Tibial nerve (tissue), 4 donors: ENCODE measurements around the gene IQSEC1. TPM values are rescaled to one million over a fixed set of nuclear protein-coding genes. Genes with fewer than 3 reads are reported as not detected.
A peak's percentile ranks its signal among the peaks of the same experiment; 100 is the strongest.

Source experiments
- DNase-seq, 2 donors: peaks; one replicate each; pipeline ENCODE4 v3.0.0-alpha.2; 2019; ENCODE audit warnings: low spot score in 2 of 2
- H3K27ac ChIP-seq, 4 donors: fragments of 200-600 bp; sonication (generic) in 3 of 4; one replicate each; pipeline ENCODE4 v1.5.1; 2017 to 2019; ENCODE audit warnings: mild to moderate bottlenecking in 1 of 4
- H3K27me3 ChIP-seq, 2 donors: fragments of 200-600 bp; sonication (generic) in 1 of 2; one replicate each; pipeline versions ENCODE4 v1.5.1 to v1.6.0; 2017 to 2019
- H3K36me3 ChIP-seq, 3 donors: fragments of 200-600 bp; sonication (generic); one replicate each; pipeline ENCODE4 v1.5.1; 2018 to 2019
- H3K4me1 ChIP-seq, 4 donors: fragments of 200-600 bp; sonication (generic) in 3 of 4; one replicate each; pipeline ENCODE4 v1.5.1; 2017 to 2019
- H3K4me3 ChIP-seq, 4 donors: fragments of 200-600 bp; sonication (generic) in 3 of 4; one replicate each; pipeline ENCODE4 v1.5.1; 2017 to 2019; ENCODE audit warnings: mild to moderate bottlenecking in 1 of 4, moderate library complexity in 1 of 4
- H3K9me3 ChIP-seq, 4 donors: fragments of 200-600 bp; sonication (generic) in 3 of 4; one replicate each; pipeline ENCODE4 v1.5.1; 2017 to 2019
- EP300 ChIP-seq, 2 donors: sonication (generic); formaldehyde crosslinking; IDR thresholded peaks; one replicate each; pipeline ENCODE4 v1.6.1; 2017; ENCODE audit warnings: antibody characterized with exemption in 2 of 2, mild to moderate bottlenecking in 1 of 2
- POLR2A ChIP-seq, 2 donors: fragments of 450-650 bp; IDR thresholded peaks; one replicate each; pipeline ENCODE4 v1.6.1; 2017; ENCODE audit warnings: antibody characterized with exemption in 2 of 2, mild to moderate bottlenecking in 2 of 2, moderate library complexity in 2 of 2
- WGBS, 2 donors: methylation state at CpG; one replicate each; pipeline ENCODE4 v1.1.5; 2018; 5-methylcytosine and 5-hydroxymethylcytosine counted together
- total RNA-seq, 4 donors: library from RNA; depleted of rRNA; stranded (reverse); fragments of >200 nt; gene quantifications; one replicate each; pipeline ENCODE4 v1.1.0, GENCODE V29; 2016
- TF ChIP-seq, protein P1 (sequence below), 5 experiments: fragments of 200-600 bp in 3 of 5; fragments of 450-650 bp in 2 of 5; sonication (generic) in 3 of 5; IDR thresholded peaks; one replicate each; pipeline ENCODE4 v1.5.1; 2016 to 2019; ENCODE audit warnings: antibody characterized with exemption in 5 of 5, mild to moderate bottlenecking in 3 of 5, moderate library complexity in 2 of 5

IQSEC1 gene
- total RNA-seq, 4 donors from 2014 or later: 58.2 to 77.5 (median 68.6) TPM

DNA sequence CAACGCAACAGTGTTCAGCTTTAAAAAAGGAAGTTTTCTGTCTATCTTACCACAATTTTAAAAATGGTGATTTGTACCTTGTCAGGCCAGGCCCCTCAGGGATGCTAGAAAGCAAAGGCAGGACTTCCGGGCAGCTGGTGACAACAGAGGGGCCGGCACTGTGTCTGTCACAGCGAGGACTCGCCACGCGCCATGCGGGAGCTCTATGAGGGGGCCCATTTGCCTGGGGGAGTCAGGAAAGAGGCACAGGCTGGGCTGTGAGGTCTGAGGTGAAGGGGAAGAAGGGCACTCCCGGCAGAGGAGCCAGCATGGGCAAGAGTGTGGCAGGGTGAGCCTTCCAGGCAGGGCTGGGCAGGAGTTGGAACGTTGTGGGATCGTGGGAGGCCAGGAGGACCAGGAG is 7.0 kb downstream of the IQSEC1 start:
- no peak overlapping the region for H3K27ac ChIP-seq
- 78 to 80% methylated on average over 10 to 11 of the region's 11 CpGs for WGBS, 2 donors
- no peak overlapping the region for H3K4me3 ChIP-seq
- H3K27me3 ChIP-seq: no peaks in the 10 kb centered on the region
- no peak for TF ChIP-seq POLR2A (IDR thresholded peaks at IDR 0.05)
- TF ChIP-seq, protein P1, sequence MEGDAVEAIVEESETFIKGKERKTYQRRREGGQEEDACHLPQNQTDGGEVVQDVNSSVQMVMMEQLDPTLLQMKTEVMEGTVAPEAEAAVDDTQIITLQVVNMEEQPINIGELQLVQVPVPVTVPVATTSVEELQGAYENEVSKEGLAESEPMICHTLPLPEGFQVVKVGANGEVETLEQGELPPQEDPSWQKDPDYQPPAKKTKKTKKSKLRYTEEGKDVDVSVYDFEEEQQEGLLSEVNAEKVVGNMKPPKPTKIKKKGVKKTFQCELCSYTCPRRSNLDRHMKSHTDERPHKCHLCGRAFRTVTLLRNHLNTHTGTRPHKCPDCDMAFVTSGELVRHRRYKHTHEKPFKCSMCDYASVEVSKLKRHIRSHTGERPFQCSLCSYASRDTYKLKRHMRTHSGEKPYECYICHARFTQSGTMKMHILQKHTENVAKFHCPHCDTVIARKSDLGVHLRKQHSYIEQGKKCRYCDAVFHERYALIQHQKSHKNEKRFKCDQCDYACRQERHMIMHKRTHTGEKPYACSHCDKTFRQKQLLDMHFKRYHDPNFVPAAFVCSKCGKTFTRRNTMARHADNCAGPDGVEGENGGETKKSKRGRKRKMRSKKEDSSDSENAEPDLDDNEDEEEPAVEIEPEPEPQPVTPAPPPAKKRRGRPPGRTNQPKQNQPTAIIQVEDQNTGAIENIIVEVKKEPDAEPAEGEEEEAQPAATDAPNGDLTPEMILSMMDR (IDR thresholded peaks at IDR 0.05): no peak
- TF ChIP-seq EP300 (IDR thresholded peaks at IDR 0.05): no peak
- no peaks in the 10 kb centered on the region for H3K9me3 ChIP-seq
- no peak for DNase-seq
- peaks cover 0 to 6% (median 0%) of the 10 kb centered on the region in 4 donors for H3K4me1 ChIP-seq
- H3K36me3 ChIP-seq: no peaks in the 10 kb centered on the region

DNA sequence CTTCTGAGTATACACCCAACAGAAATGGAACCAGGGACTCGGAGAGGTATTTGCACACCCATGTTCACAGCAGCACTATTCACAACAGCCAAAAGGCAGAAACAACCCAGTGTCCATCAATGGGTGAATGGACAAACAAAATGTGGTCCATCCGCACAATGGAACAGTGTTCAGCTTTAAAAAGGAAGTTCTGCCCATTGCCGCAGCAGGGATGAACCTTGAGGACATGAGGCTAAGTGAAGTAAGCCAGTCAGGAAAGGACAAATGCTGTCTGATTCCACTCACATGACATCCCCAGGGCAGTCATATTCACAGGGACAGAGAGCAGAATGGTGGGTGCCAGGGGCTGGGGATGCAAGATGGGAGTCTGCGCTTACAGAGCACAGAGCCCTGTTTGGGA is 7.5 kb downstream of the IQSEC1 start:
- no peak for DNase-seq
- H3K36me3 ChIP-seq: no peaks in the 10 kb centered on the region
- no peak for TF ChIP-seq EP300 (IDR thresholded peaks at IDR 0.05)
- TF ChIP-seq POLR2A (IDR thresholded peaks at IDR 0.05): no peak
- TF ChIP-seq, protein P1 (IDR thresholded peaks at IDR 0.05): no peak
- H3K27me3 ChIP-seq: no peaks in the 10 kb centered on the region
- WGBS, 2 donors: 61 to 65% methylated on average over 4 of the region's 4 CpGs
- peaks cover 0 to 6% (median 0%) of the 10 kb centered on the region in 4 donors for H3K4me1 ChIP-seq
- H3K27ac ChIP-seq: no peak overlapping the region
- no peaks in the 10 kb centered on the region for H3K9me3 ChIP-seq
- no peak overlapping the region for H3K4me3 ChIP-seq

DNA sequence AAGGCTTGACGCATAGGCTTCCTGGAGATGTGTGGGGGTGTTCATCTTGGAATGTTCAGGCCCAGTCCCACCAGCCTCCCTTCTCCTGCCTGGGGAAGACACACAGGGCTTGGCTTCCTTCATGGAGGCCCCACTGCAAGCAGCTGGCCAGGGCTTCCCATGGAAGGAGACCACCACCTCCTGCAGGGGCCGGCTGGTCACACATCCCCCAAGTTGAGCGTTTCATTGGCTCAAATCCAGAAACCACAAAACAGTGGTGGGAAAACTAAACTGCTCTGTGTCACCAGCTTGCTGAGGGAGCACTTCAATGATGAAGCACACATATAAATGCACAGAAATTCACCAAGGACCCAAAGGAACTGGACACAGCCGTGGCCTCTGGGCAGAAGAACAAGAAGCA is 8.3 kb downstream of the IQSEC1 start:
- Histone ChIP-seq H3K27ac (no peak overlapping the region), H3K36me3 (no peaks in the 10 kb centered on the region), H3K4me3 (no peak overlapping the region), H3K27me3 (no peaks in the 10 kb centered on the region), H3K4me1 (peaks cover 0 to 6% (median 0%) of the 10 kb centered on the region in 4 donors), H3K9me3 (no peaks in the 10 kb centered on the region)
- 62 to 70% methylated on average over 3 to 4 of the region's 4 CpGs for WGBS, 2 donors
- DNase-seq: no peak
- TF ChIP-seq EP300 (IDR thresholded peaks at IDR 0.05): no peak
- no peak for TF ChIP-seq POLR2A (IDR thresholded peaks at IDR 0.05)
- TF ChIP-seq, protein P1 (IDR thresholded peaks at IDR 0.05): no peak

DNA sequence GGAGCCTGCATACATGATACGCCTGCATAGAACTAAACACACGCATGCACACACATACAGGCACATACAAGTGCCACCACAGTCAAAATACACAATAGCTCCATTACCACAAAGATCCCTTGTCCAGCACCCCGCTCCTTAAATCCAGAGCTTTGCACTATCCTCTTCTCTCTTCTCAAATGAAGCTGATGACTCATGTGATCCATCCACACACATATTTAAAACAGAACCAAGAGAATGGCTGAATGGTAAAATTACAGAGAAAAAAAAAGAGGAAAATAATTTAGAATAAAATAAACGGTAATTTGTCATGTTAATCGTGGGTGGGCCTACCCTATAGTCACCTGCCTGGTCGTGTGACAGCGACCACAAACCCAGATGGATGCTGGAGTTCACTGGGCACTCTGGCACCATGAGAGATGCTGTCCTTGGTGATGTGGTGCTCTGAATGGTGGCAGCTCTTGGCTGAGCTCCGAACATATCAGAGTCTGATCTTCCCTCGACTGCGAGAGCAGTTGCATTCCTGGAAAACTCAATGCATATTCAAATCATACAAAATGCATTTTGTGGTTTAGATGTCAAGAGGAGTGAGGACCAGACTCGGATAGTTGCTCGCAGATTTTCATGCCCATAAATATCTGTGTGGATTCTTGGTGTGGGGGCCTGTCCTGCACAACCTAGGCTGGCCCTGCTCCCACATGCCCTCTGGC is 8.9 kb downstream of the IQSEC1 start:
- Histone ChIP-seq H3K36me3 (no peaks in the 10 kb centered on the region), H3K4me3 (no peak overlapping the region), H3K9me3 (no peaks in the 10 kb centered on the region), H3K27me3 (no peaks in the 10 kb centered on the region), H3K27ac (no peak overlapping the region), H3K4me1 (peaks cover 0 to 4% (median 0%) of the 10 kb centered on the region in 4 donors)
- TF ChIP-seq, protein P1 (IDR thresholded peaks at IDR 0.05): no peak
- no peak for TF ChIP-seq POLR2A (IDR thresholded peaks at IDR 0.05)
- no peak for TF ChIP-seq EP300 (IDR thresholded peaks at IDR 0.05)
- DNase-seq: no peak
- 70 to 76% methylated on average over 12 of the region's 12 CpGs for WGBS, 2 donors

DNA sequence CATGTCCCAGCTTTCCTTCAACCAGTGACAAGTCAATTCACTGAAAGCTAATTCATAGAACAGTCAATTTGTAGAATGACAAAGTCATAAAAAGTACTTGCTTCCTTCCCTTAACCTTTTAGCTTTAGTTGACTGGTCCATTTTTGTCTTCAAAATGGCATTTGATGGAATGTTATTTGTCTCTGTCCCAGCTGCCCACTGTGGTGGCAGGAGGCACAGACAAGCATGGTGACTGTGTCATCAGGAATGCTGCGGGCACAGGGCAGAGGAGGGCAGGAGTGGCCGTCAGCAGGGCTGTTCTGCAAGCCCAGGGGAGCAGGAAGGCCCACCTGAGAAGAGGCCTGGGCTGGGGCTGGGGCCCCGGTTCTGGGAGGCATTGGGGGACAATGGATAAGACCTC is 10.0 kb downstream of the IQSEC1 start:
- Histone ChIP-seq H3K4me1 (no peaks in the 10 kb centered on the region), H3K27ac (peak overlapping the region in 1 of 4 donors; percentile 11), H3K4me3 (no peak overlapping the region), H3K9me3 (no peaks in the 10 kb centered on the region), H3K36me3 (no peaks in the 10 kb centered on the region), H3K27me3 (no peaks in the 10 kb centered on the region)
- TF ChIP-seq, protein P1 (IDR thresholded peaks at IDR 0.05): no peak
- TF ChIP-seq POLR2A (IDR thresholded peaks at IDR 0.05) (no peak), EP300 (IDR thresholded peaks at IDR 0.05) (no peak)
- no peak for DNase-seq
- WGBS, 2 donors: 66 to 67% methylated on average over 3 of the region's 3 CpGs
